Erythroblast (primary cell): ENCODE measurements around the gene TSPAN2.

ENCODE experiments used
- GATA1 ChIP-seq: IDR thresholded peaks from 2 replicates; pipeline ENCODE4 v1.6.1; 2011; ENCODE audit warnings: low read depth, mild to moderate bottlenecking, control low read depth, low read length, moderate library complexity
- POLR2A ChIP-seq: IDR thresholded peaks from 2 replicates; pipeline ENCODE4 v1.6.1; 2011; ENCODE audit warnings: mild to moderate bottlenecking, low read length

- no peak for TF ChIP-seq POLR2A
- no peak for TF ChIP-seq GATA1
Observed at GRCh38 chr1:115136106-115136505, 46.8 kb upstream of the TSPAN2 start.
